8988T (cell line): ENCODE results near the gene ANAPC1.
"Not testable (repeated sequence)": the region's sequence is repeated elsewhere in the genome, so short reads cannot be mapped to it uniquely, and the experiment has no call there.

Experiments
- DNase-seq: peaks from one replicate; pipeline ENCODE4 v3.0.0; 2011

ANAPC1 gene

DNA sequence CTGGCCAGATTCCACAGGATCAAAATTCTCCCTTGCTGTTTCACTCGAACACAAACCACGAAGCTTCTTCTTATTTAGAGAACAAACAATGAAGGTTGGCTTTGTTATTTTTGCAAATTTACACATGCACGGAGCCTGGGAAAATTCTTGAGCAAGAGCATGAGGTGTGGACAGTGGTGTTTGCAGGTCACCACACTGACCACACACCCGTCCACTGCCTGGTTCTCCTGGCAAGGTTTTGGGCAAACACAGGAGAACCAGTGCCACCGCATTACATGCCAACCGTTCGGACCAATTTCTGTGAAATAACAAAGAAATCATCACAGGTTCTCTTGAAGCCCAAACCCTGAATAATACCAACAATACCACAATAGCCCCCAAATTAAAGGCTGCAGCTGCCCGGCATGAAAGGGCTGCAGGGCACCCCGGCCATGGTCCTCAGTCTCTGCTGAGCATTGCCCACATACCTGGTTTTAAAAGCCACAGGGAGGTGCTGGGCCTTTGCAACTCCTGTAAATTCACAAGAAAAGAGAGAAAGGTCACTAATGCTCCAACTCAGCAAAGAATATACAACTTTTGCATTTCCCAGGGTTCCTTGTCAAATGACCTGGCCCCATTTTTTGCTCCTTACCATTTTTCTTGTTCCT is 154.1 kb downstream of the ANAPC1 start:
- not testable (repeated sequence) for DNase-seq

DNA sequence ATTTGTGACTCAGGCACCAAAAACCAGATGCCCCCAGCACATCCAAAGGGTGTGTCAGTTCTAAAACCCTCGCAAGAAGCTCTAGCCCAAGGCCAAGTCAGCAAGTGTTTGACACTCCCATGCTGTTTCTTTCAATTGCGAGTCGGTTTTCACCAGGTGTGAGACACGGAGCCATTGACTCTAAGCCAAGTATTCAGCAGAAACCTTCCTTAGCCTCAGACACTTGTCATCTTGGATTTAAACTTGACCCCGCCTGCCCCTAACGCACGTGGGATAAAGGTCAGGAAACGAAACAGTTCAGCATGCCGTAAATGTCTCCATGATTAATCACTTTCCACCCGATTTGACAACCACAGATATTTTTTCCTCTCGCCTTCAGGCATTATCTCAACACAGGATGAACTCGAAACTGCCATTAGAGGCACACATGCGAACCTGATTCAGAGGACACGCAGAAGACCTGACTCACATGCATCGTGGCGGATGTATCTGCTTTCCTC is 156.3 kb downstream of the ANAPC1 start:
- not testable (repeated sequence) for DNase-seq

DNA sequence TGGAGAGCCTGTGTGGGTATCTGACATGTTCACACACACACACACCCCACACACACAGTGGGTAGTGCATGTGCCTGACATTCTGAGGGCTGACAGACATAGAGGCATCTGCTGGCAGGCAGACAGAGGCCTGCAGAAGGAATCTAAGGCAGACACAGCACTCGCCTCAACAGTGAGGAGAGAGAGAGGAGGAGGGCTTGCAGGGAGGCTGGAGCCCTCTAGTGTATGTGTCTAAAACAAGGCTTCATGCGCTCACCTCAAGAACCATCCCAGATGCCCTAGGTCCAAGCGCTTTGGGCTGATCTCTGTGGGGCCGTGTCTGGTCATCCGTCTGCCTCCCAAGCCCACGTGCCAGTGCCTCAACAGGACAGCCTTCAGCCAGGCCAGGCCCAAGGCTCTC is 158.3 kb downstream of the ANAPC1 start:
- not testable (repeated sequence) for DNase-seq

DNA sequence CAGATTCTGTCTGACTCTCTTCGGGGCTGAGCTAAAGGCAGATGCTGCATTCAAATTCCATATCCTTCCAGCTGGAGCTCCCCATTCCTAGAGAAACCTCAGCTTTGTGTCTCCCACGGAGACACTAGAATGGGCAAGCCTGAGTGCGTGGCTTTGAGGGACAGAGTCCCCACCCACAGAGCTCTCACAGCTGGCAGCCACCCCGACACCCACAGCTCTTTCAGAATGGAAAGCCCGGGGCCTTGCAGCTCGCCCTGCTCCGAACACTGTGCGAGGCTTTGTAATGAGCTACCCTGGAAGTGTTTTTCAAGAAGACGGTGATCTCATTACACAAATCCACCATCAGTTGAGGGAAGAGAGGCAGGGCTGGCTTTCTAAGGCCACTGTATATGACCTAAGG is 164.4 kb downstream of the ANAPC1 start:
- DNase-seq: not testable (repeated sequence)
